GM12878 (cell line): ENCODE measurements around the gene DPM2. TPM values are rescaled to one million over a fixed set of nuclear protein-coding genes. Genes with fewer than 3 reads are reported as not detected.

ENCODE experiments used
- ATAC-seq: fragments of 200-7000 bp; cut with Tn5 transposase; 3 replicates; pipeline ENCODE4 v1.9.1; 2020; ENCODE audit warnings: mild to moderate bottlenecking, moderate library complexity
- BruUV-seq: library from RNA; stranded (reverse); fragments of 400-500 nt; replicated peaks from 2 replicates; lab custom pipeline; 2021; lab: Mats Ljungman, UMichigan
- CTCF ChIA-PET: fragments of 300-600 bp; sonication (Branson Sonifier 250); formaldehyde crosslinking; extraction: SDS; loops from one replicate; lab custom pipeline; 2021; ENCODE audit warnings: inconsistent platforms; lab: Yijun Ruan, JAX
- POLR2A ChIA-PET: fragments of 350-600 bp; formaldehyde crosslinking; extraction: SDS; loops from one replicate; lab custom pipeline; 2021; ENCODE audit warnings: inconsistent platforms; lab: Charles Lee
- RAD21 ChIA-PET: fragments of 300-600 bp; sonication (Branson Sonifier 250); formaldehyde crosslinking; loops from one replicate; lab custom pipeline; 2023; ENCODE audit warnings: antibody characterized with exemption; ENCODE audit not compliant: unreplicated experiment; lab: Charles Lee
- SMC1A ChIA-PET: fragments of 300-600 bp; sonication (Branson Sonifier 250); formaldehyde crosslinking; loops from one replicate; lab custom pipeline; 2023; ENCODE audit not compliant: unreplicated experiment, uncharacterized antibody; lab: Charles Lee
- DNase-seq: peaks from one replicate; pipeline ENCODE4 v3.0.0-alpha.2; 2011; ENCODE audit warnings: low read depth, low spot score
- FAIRE-seq: peaks from 3 replicates; lab custom pipeline; 2011; peaks lifted over from hg19 to GRCh38; lab: Jason Lieb, UNC
- H2AFZ ChIP-seq: 2 replicates; pipeline ENCODE4 v1.6.0; 2011; ENCODE audit warnings: low read depth, low read length, control low read depth; ENCODE audit not compliant: control insufficient read depth
- H3K27ac ChIP-seq: 2 replicates; pipeline ENCODE4 v1.5.1; 2011; ENCODE audit warnings: control low read depth; ENCODE audit not compliant: control insufficient read depth, insufficient read depth
- H3K27me3 ChIP-seq, 2 experiments: replicated peaks in 1 of 2; 2 replicates each; pipeline versions ENCODE4 v1.6.0 to v1.6.1; 2011; ENCODE audit warnings: low read length in 1 of 2; ENCODE audit not compliant: control insufficient read depth in 2 of 2, insufficient read depth in 2 of 2
- H3K36me3 ChIP-seq, 2 experiments: 2 replicates each; pipeline ENCODE4 v1.5.1; 2011; ENCODE audit warnings: low read length in 1 of 2; ENCODE audit not compliant: control insufficient read depth in 2 of 2, insufficient read depth in 2 of 2
- H3K4me1 ChIP-seq: 2 replicates; pipeline ENCODE4 v1.6.1; 2011; ENCODE audit warnings: mild to moderate bottlenecking, low read length, moderate library complexity, mixed read lengths; ENCODE audit not compliant: control insufficient read depth, insufficient read depth
- H3K4me2 ChIP-seq: 2 replicates; pipeline ENCODE4 v1.6.0; 2011; ENCODE audit warnings: control low read depth; ENCODE audit not compliant: control insufficient read depth, insufficient read depth
- H3K4me3 ChIP-seq: fragments of 200-600 bp; sonication (generic); 2 replicates; pipeline ENCODE4 v1.5.1; 2016
- H3K79me2 ChIP-seq: 2 replicates; pipeline ENCODE4 v1.6.0; 2011; ENCODE audit warnings: low read length; ENCODE audit not compliant: control insufficient read depth, insufficient read depth
- H3K9ac ChIP-seq: 2 replicates; pipeline ENCODE4 v1.8.0; 2011; ENCODE audit warnings: low read length, control low read depth, mixed read lengths; ENCODE audit not compliant: control insufficient read depth, insufficient read depth
- H3K9me3 ChIP-seq: replicated peaks from 3 replicates; pipeline ENCODE4 v1.5.1; 2011; ENCODE audit warnings: mild to moderate bottlenecking, low read length; ENCODE audit not compliant: control insufficient read depth, insufficient read depth
- H4K20me1 ChIP-seq: 2 replicates; pipeline ENCODE4 v1.6.0; 2011; ENCODE audit not compliant: control insufficient read depth, insufficient read depth
- ATF7 ChIP-seq: fragments of 450-650 bp; IDR thresholded peaks from 2 replicates; pipeline ENCODE4 v1.6.1; 2016; ENCODE audit warnings: low read depth, mild to moderate bottlenecking
- CEBPZ ChIP-seq: fragments of 150-350 bp; IDR thresholded peaks from 2 replicates; pipeline ENCODE4 v1.6.1; 2016; ENCODE audit warnings: low read depth, low read length
- CHD4 ChIP-seq: fragments of 200-600 bp; sonication (generic); IDR thresholded peaks from 2 replicates; pipeline ENCODE4 v1.6.1; 2016; ENCODE audit warnings: mild to moderate bottlenecking
- CREB1 ChIP-seq: IDR thresholded peaks from 2 replicates; pipeline ENCODE4 v1.6.1; 2012; ENCODE audit warnings: low read depth, mild to moderate bottlenecking, inconsistent platforms
- DPF2 ChIP-seq: fragments of 450-650 bp; IDR thresholded peaks from 2 replicates; pipeline ENCODE4 v1.6.1; 2017; ENCODE audit warnings: mild to moderate bottlenecking
- ETV6 ChIP-seq, 2 experiments: fragments of 450-650 bp in 1 of 2; IDR thresholded peaks in 1 of 2; conservative IDR thresholded peaks in 1 of 2; 2 replicates each; pipeline ENCODE4 v1.6.1; 2014; ENCODE audit warnings: antibody characterized with exemption in 1 of 2, borderline replicate concordance in 1 of 2, low read depth in 1 of 2, mild to moderate bottlenecking in 1 of 2, moderate library complexity in 1 of 2
- MEF2B ChIP-seq: fragments of 450-650 bp; IDR thresholded peaks from 2 replicates; pipeline ENCODE4 v1.6.1; 2018; ENCODE audit warnings: mild to moderate bottlenecking, moderate library complexity; ENCODE audit not compliant: partially characterized antibody, poor library complexity, severe bottlenecking
- PKNOX1 ChIP-seq: fragments of 450-650 bp; IDR thresholded peaks from 2 replicates; pipeline ENCODE4 v1.6.1; 2016; ENCODE audit warnings: mild to moderate bottlenecking
- POLR2AphosphoS2 ChIP-seq: IDR thresholded peaks from 2 replicates; pipeline ENCODE4 v1.6.1; 2011; ENCODE audit warnings: low read depth, mild to moderate bottlenecking, low read length, improper control_type of control experiment, moderate library complexity
- SMC3 ChIP-seq: IDR thresholded peaks from 2 replicates; pipeline ENCODE4 v1.6.1; 2011; ENCODE audit warnings: low read length, improper control_type of control experiment, borderline replicate concordance
- TCF12 ChIP-seq: IDR thresholded peaks from 2 replicates; pipeline ENCODE4 v1.6.1; 2011; ENCODE audit warnings: low read depth, mild to moderate bottlenecking, low read length
- ZBTB4 ChIP-seq: fragments of 450-650 bp; formaldehyde crosslinking; IDR thresholded peaks from 2 replicates; pipeline ENCODE4 v1.4.0; 2022; ENCODE audit warnings: mild to moderate bottlenecking, moderate library complexity
- WGBS: methylation state at CpG from one replicate; pipeline ENCODE4 v1.1.6; 2016; ENCODE audit warnings: low lambda C conversion rate; ENCODE audit not compliant: insufficient replicate concordance, insufficient coverage; ENCODE audit errors: missing lambda C conversion rate; 5-methylcytosine and 5-hydroxymethylcytosine counted together
- in situ Hi-C: fragments of 300-500 bp; cut with MboI; formaldehyde crosslinking; loops from 9 replicates; pipeline ENCODE4 v1.14.3; 2018; ENCODE audit warnings: mixed read lengths
- intact Hi-C: fragments of 100-400 bp; cut with micrococcal nuclease; formaldehyde crosslinking; loops from one replicate; pipeline ENCODE4 v1.14.2; 2022; ENCODE audit not compliant: unreplicated experiment
- polyA plus RNA-seq, 11 experiments: library from polyadenylated mRNA; depleted of rRNA in 4 of 11; unstranded in 6 of 11; stranded (reverse) in 5 of 11; fragments of >200 nt; fragmentation: Nextera tagmentation in 4 of 11; fragmentation: Illumina TruSeq in 1 of 11; extraction: Ambion mirVana in 4 of 11; extraction: Trizol in 1 of 11; gene quantifications; 1 replicate in 1 of 11; 2 replicates in 10 of 11; pipeline versions ENCODE4 v1.2.1 to v1.2.3, GENCODE V29; 2011 to 2016; ENCODE audit warnings: inconsistent platforms in 2 of 11, missing spikeins in 2 of 11, low read depth in 1 of 11
- total RNA-seq, 4 experiments: library from RNA; depleted of rRNA in 3 of 4; stranded (reverse); fragments of >200 nt in 3 of 4; fragmentation: Illumina TruSeq in 1 of 4; extraction: Trizol in 1 of 4; gene quantifications; 2 replicates each; pipeline versions ENCODE4 v1.2.1 to v1.2.3, GENCODE V29; 2013 to 2021

The DPM2 gene
- total and polyA plus RNA-seq, 10 of the 15 experiments (the other 5 are each of a cell fraction or from before 2014, with no cell fraction given), result 22.7 to 77.9 (median 44.7) TPM

GRCh38 chr9:127905004-127905728, 32.5 kb downstream of the DPM2 start:
- Histone ChIP-seq H3K79me2 (peaks cover 2% of the 10 kb centered on the region), H3K9ac (peak overlapping the region; percentile 57), H3K4me3 (peak overlapping the region; percentile 17; the same call in 1 of the 2 replicates), H3K9me3 (no peaks in the 10 kb centered on the region), H3K27ac (peak overlapping the region; percentile 90), H3K27me3 (no peaks in the 10 kb centered on the region), H2AFZ (no peak overlapping the region; the same call in 1 of the 2 replicates), H3K36me3 (peaks cover 3 to 13% of the 10 kb centered on the region in 2 experiments; a peak in 2 of 4 replicates), H3K4me2 (peak overlapping the region; percentile 75), H4K20me1 (no peaks in the 10 kb centered on the region), H3K4me1 (peaks cover 60% of the 10 kb centered on the region)
- no TSS peak for BruUV-seq
- 0% methylated on average over 5 of the region's 5 CpGs for WGBS
- intact Hi-C loops (no loop called here), in situ Hi-C loops (no loop called here)
- RAD21 ChIA-PET, result interaction anchor here (0.6 to 10.1 kb wide), 6 partner anchors 11 to 170 kb away, joined by 3 to 92 read pairs (median 6); partner anchors contain the start of genes NAIF1, SH2D3C, ST6GALNAC4 and TOR2A
- SMC1A ChIA-PET, result interaction anchor here (0.6 to 4.9 kb wide), 6 partner anchors 8 to 129 kb away, joined by 3 to 37 read pairs (median 4); partner anchors contain the start of gene ST6GALNAC4
- no peak for DNase-seq
- peak; percentile 31 for FAIRE-seq
- POLR2A ChIA-PET, result interaction anchor here (0.5 to 11.0 kb wide), 6 partner anchors 10 to 777 kb away, joined by 3 to 166 read pairs (median 4); partner anchors contain the start of genes SH2D3C and ST6GALNAC4
- CTCF ChIA-PET, result interaction anchor here (1.3 to 2.1 kb wide), 10 partner anchors 8 to 119 kb away, joined by 3 to 18 read pairs (median 5); partner anchors contain the start of genes CDK9 and ST6GALNAC4
- peak; percentile 31 for ATAC-seq
- TF ChIP-seq TCF12 (0 out of 2 replicates have a peak, but pooled peaks have one; percentile 27), CHD4 (no peak), ZBTB4 (CRISPR knock-in tag) (0 out of 2 replicates have a peak, but pooled peaks have one; percentile 40), DPF2 (0 out of 2 replicates have a peak, but pooled peaks have one; percentile 6), POLR2AphosphoS2 (no peak), CEBPZ (no peak), CREB1 (0 out of 2 replicates have a peak, but pooled peaks have one; percentile 28), MEF2B (peak; percentile 32), ETV6 (conservative IDR thresholded peaks at IDR 0.05 in 1 of 2, IDR thresholded peaks at IDR 0.05 in 1 of 2; ENCODE audit: borderline replicate concordance in 1 of 2, low read depth in 1 of 2) (no peak), PKNOX1 (peak; percentile 82), ATF7 (peak; percentile 43; the same call in 1 of the 2 replicates), SMC3 (no peak)
